ENCODE measurements around the gene GHRHR.

GHRHR gene

DNA sequence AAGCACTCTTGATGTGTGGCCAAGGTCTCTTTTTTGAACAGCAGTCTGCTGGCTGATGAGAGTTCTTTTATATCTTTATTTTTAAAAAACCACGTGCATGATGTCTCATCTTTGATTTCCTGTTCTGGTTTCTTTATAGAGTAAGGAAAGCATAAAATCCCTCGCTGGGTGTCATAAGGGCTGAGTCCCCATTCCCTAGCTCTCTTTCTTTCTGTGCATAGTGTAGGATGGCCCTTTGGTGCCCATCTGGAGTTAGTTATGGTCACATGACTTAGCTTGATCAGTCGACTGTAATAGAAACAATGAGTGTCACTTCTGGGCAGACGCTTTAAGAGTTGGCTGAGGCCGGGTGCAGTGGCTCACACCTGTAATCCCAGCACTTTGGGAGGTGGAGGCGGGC, 38.5 kb downstream of the GHRHR start:
- DNase-seq (ENCODE audit: low read depth): no peak
- TF ChIP-seq, protein P1, sequence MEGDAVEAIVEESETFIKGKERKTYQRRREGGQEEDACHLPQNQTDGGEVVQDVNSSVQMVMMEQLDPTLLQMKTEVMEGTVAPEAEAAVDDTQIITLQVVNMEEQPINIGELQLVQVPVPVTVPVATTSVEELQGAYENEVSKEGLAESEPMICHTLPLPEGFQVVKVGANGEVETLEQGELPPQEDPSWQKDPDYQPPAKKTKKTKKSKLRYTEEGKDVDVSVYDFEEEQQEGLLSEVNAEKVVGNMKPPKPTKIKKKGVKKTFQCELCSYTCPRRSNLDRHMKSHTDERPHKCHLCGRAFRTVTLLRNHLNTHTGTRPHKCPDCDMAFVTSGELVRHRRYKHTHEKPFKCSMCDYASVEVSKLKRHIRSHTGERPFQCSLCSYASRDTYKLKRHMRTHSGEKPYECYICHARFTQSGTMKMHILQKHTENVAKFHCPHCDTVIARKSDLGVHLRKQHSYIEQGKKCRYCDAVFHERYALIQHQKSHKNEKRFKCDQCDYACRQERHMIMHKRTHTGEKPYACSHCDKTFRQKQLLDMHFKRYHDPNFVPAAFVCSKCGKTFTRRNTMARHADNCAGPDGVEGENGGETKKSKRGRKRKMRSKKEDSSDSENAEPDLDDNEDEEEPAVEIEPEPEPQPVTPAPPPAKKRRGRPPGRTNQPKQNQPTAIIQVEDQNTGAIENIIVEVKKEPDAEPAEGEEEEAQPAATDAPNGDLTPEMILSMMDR (IDR thresholded peaks at IDR 0.05; ENCODE audit: low read depth, low read length, missing control alignments): no peak
- H3K4me3 ChIP-seq (ENCODE audit: low read depth, low read length): no peak overlapping the region

DNA sequence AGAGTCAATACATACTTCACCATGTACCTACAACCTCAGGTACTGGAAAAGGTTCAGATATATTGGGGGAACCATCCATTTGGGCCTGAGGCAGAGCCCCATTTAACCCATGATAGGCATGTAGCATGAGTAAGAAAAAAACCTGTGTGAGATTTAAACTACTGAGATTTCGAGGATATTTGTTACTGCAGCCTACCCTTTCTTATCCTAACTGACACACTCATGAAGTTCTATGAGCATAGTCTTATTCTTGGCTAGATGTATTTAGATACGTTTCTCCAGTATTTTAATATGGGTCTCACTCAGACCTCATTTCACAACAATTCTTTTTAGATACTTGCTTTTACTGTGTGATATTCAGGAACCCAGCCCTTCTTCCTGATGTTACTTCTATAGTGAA, 39.3 kb downstream of the GHRHR start:
- TF ChIP-seq, protein P1 (IDR thresholded peaks at IDR 0.05; ENCODE audit: low read depth, low read length, missing control alignments): no peak
- DNase-seq (ENCODE audit: low read depth): no peak
- no peak overlapping the region for H3K4me3 ChIP-seq (ENCODE audit: low read depth, low read length)

DNA sequence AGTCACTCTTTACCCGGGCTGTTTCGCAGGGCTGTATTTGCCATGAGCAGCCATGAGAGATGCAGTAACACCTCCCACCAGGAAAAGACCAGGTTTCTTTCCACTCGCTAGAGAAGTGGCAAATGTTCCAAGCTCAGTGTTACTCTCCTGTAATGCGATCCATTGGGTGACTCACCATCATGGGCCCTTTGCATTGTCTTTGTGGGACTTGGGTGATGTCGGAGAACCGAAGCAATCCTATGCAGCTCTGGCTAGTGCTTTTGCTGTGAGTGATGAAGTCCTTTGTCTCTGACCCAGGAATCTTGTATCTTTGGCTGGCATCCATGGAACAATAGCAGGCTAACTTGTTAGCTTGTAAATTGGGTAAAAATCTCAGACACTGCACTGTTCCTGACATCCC, 40.0 kb downstream of the GHRHR start:
- no peak for DNase-seq (ENCODE audit: low read depth)
- TF ChIP-seq, protein P1 (IDR thresholded peaks at IDR 0.05; ENCODE audit: low read depth, low read length, missing control alignments): no peak
- no peak overlapping the region for H3K4me3 ChIP-seq (ENCODE audit: low read depth, low read length)

DNA sequence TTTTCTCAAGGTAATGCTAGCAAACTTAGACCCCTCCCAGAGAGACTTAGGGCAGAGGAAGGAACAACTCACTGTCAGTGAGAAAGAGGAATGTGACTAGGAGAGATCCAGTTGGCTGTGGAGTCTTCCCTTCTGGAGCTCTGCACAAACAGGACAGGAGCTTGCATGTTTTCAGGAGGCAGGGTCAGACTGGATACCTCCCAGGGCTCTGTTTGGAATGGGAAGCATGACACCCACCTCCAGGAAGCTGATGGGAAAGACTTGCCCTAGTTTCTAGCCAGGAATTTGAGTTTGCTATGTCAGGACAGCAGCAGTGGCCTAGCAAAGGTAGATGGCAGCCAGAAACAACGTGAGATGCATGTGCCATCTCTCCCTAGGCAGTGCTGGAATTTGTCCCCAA, 40.6 kb downstream of the GHRHR start:
- TF ChIP-seq, protein P1 (IDR thresholded peaks at IDR 0.05; ENCODE audit: low read depth, low read length, missing control alignments): no peak

DNA sequence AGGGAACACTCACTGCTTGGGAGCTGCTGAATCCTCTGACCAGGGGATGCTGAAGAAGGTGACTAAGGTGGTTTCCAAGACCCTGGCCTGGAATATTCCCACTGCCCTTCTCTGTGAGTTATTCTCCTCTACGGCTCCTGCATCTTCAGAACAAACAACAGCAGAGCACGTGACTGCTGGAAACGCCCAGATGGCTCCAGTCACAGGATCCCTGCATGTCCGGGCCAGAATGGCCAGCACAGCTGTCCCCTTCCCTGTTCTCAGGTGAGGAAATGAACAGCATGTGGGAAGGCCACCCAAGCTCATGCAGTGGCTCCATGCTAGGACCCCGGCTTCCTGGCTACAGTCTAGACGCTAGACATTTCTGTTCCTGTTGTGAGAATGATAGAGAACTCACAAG, 43.1 kb downstream of the GHRHR start:
- no peak for DNase-seq (ENCODE audit: low read depth)
- TF ChIP-seq, protein P1 (IDR thresholded peaks at IDR 0.05; ENCODE audit: low read depth, low read length, missing control alignments): no peak

More for the DNA sequence above, 40.6 kb downstream of the GHRHR start:
- no peak overlapping the region for H3K4me3 ChIP-seq (ENCODE audit: low read depth, low read length)
- DNase-seq (ENCODE audit: low read depth): no peak

DNA sequence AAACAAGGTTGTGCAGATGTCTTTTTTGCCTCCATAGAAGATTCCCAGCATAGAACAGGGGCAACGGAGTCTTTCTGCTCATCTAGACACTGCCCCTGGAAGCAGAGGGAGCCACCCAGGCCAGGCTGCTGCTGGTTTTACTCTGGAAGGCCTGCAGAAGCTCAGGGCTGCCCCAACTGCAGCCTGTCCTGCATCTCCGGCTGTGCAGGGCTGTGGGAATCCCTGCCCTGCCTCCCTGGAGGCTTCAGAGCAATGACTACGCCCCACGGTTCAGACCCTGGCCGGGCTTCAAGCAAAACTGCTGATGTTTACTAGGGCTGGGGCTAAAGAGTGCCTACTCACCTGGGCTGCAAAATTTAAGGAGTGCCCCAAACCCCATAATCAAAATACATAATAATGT, 43.9 kb downstream of the GHRHR start:
- TF ChIP-seq, protein P1 (IDR thresholded peaks at IDR 0.05; ENCODE audit: low read depth, low read length, missing control alignments): no peak
- DNase-seq (ENCODE audit: low read depth): no peak
- H3K4me3 ChIP-seq (ENCODE audit: low read depth, low read length): no peak overlapping the region

More for the DNA sequence above, 43.1 kb downstream of the GHRHR start:
- no peak overlapping the region for H3K4me3 ChIP-seq (ENCODE audit: low read depth, low read length)

DNA sequence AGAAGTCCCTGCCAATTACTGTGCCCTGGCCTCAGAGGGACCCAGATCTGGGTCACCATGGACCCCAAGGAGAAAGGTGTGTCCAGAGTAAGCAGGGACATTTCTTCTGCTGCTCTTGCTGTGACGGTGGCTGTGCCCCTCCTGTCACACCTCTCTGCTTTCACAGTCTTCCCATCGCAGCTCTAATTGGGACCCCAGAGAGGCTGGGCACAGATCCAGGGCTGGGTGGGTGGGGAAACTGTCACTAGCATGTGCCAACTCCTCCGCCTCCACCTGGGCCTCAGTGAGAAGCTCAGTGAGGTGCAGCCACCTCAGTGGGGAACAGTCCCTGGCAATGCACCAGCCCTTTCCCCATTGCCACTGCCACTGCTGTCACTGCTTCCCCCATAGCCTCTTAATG, 51.1 kb downstream of the GHRHR start:
- no peak overlapping the region for H3K4me3 ChIP-seq (ENCODE audit: low read depth, low read length)
- TF ChIP-seq, protein P1 (IDR thresholded peaks at IDR 0.05; ENCODE audit: low read depth, low read length, missing control alignments): no peak
- no peak for DNase-seq (ENCODE audit: low read depth)
